Measurements from ENCODE around the gene OGG1.

DNA sequence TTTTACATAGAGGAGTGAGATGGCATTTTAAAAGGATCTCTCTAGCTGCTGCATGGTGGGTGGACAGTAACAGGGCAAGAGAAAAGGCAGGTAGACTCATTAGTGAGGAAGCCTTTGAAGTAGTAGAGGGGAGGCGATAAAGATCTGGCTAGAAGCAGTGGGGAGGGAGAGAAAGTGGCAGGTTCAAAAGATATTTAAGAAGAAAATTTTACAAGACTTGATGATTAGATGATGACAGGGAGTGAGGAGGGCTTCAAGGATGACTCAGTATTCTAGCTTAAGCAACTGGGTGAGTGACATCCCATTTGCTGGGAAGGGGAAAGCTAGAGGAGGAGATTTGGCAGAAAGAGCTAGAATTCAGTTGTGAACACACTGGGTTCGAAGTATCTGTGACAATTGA is 22.0 kb upstream of the OGG1 start:
- no peak for TF ChIP-seq EZH2 (IDR thresholded peaks at IDR 0.05; ENCODE audit: insufficient read depth, poor library complexity, severe bottlenecking)
- TF ChIP-seq EZH2phosphoT487 (IDR thresholded peaks at IDR 0.05; ENCODE audit: insufficient read depth, low read depth), result no peak
